HG03378 (cell line): ENCODE results near the gene ZNF146.
"Not testable (repeated sequence)": the region's sequence is repeated elsewhere in the genome, so short reads cannot be mapped to it uniquely, and the experiment has no call there.

ENCODE experiments used
- ATAC-seq: cut with Tn5 transposase; IDR thresholded peaks from one replicate; pipeline ENCODE4 v1.9.1; 2021; ENCODE audit warnings: mild to moderate bottlenecking, moderate library complexity; ENCODE audit not compliant: unreplicated experiment

Gene ZNF146

GRCh38 chr19:36269295-36269694 is 54.4 kb downstream of the ZNF146 start:
- not testable (repeated sequence) for ATAC-seq
